Astrocyte of the cerebellum (primary cell): ENCODE data around the gene CRY2.
"Not testable (repeated sequence)": the region's sequence is repeated elsewhere in the genome, so short reads cannot be mapped to it uniquely, and the experiment has no call there.

Source experiments
- DNase-seq: peaks from one replicate; pipeline ENCODE4 v3.0.0-alpha.2; 2011; ENCODE audit warnings: low read depth
- H3K4me3 ChIP-seq: 2 replicates; pipeline ENCODE4 v1.5.1; 2011; ENCODE audit warnings: mild to moderate bottlenecking, low read depth, low read length, moderate library complexity
- CTCF ChIP-seq: IDR thresholded peaks from 2 replicates; pipeline ENCODE4 v1.5.1; 2012; ENCODE audit warnings: low read length, low read depth, moderate library complexity, mild to moderate bottlenecking; ENCODE audit errors: missing control alignments
- in situ Hi-C: cut with HindIII; loops from 2 replicates; pipeline ENCODE4 v1.10.0; 2017; ENCODE audit warnings: low sequenced_read_pairs

Gene CRY2

GRCh38 chr11:45807792-45808238, 39.5 kb upstream of the CRY2 start:
- H3K4me3 ChIP-seq: peak overlapping the region; percentile 57
- DNase-seq: no peak
- in situ Hi-C loops: no loop called here

GRCh38 chr11:45808427-45808826, 38.8 kb upstream of the CRY2 start:
- DNase-seq, H3K4me3 ChIP-seq, in situ Hi-C loops: not testable (repeated sequence)

More at GRCh38 chr11:45807792-45808238, 39.5 kb upstream of the CRY2 start:
- no peak for TF ChIP-seq CTCF

GRCh38 chr11:45809456-45810395, 37.5 kb upstream of the CRY2 start:
- DNase-seq: no peak
- no peak for TF ChIP-seq CTCF
- in situ Hi-C loops: no loop called here
- no peak overlapping the region for H3K4me3 ChIP-seq

GRCh38 chr11:45810431-45811108, 36.7 kb upstream of the CRY2 start:
- in situ Hi-C loops: no loop called here
- no peak for TF ChIP-seq CTCF
- DNase-seq: no peak
- no peak overlapping the region for H3K4me3 ChIP-seq

- TF ChIP-seq CTCF: no peak
- no peak for DNase-seq
- H3K4me3 ChIP-seq: no peak overlapping the region
- in situ Hi-C loops: no loop called here
Measured at GRCh38 chr11:45811109-45811435, 36.2 kb upstream of the CRY2 start.

- no peak overlapping the region for H3K4me3 ChIP-seq
- in situ Hi-C loops: no loop called here
- no peak for DNase-seq
- no peak for TF ChIP-seq CTCF
Measured at GRCh38 chr11:45811571-45812290, 35.5 kb upstream of the CRY2 start.
